MM.1S (cell line): ENCODE data around the gene SLC25A40.

ENCODE experiments used
- DNase-seq: peaks from one replicate; pipeline ENCODE4 v3.0.0-alpha.2; 2015
- H2AFZ ChIP-seq: fragments of 300-600 bp; sonication (generic); 2 replicates; pipeline ENCODE4 v1.6.0; 2016; ENCODE audit warnings: antibody characterized with exemption, low read length
- H3F3A ChIP-seq: fragments of 300-600 bp; sonication (generic); 2 replicates; pipeline ENCODE4 v1.6.1; 2016; ENCODE audit warnings: mild to moderate bottlenecking, antibody characterized with exemption, low read length, moderate library complexity, mixed read lengths; ENCODE audit not compliant: insufficient read depth
- H3K27ac ChIP-seq: fragments of 300-600 bp; sonication (generic); 2 replicates; pipeline ENCODE4 v1.5.1; 2016; ENCODE audit warnings: mild to moderate bottlenecking, low read length
- H3K27me3 ChIP-seq: fragments of 300-600 bp; sonication (generic); replicated peaks from 2 replicates; pipeline ENCODE4 v1.6.0; 2016; ENCODE audit warnings: low read length; ENCODE audit not compliant: insufficient read depth
- H3K36me3 ChIP-seq: fragments of 300-600 bp; sonication (generic); replicated peaks from 2 replicates; pipeline ENCODE4 v1.6.1; 2016; ENCODE audit warnings: mild to moderate bottlenecking, low read length, mixed read lengths; ENCODE audit not compliant: insufficient read depth
- H3K4me1 ChIP-seq: fragments of 300-600 bp; sonication (generic); 2 replicates; pipeline ENCODE4 v1.6.1; 2016; ENCODE audit warnings: low read length, mixed read lengths
- H3K4me2 ChIP-seq: fragments of 300-600 bp; sonication (generic); 2 replicates; pipeline ENCODE4 v1.6.0; 2016; ENCODE audit warnings: low read depth, low read length
- H3K4me3 ChIP-seq: fragments of 300-600 bp; sonication (generic); 2 replicates; pipeline ENCODE4 v1.5.1; 2016; ENCODE audit warnings: low read length, mixed read lengths
- H3K79me2 ChIP-seq: fragments of 300-600 bp; sonication (generic); 2 replicates; pipeline ENCODE4 v1.6.1; 2016; ENCODE audit warnings: mixed run types, low read length, mixed read lengths
- H3K9ac ChIP-seq: fragments of 300-600 bp; sonication (generic); 2 replicates; pipeline ENCODE4 v1.6.1; 2016; ENCODE audit warnings: low read length, mixed read lengths
- H3K9me2 ChIP-seq: fragments of 300-600 bp; sonication (generic); replicated peaks from 2 replicates; pipeline ENCODE4 v1.6.1; 2016; ENCODE audit warnings: mild to moderate bottlenecking, low read length, mixed read lengths; ENCODE audit not compliant: insufficient read depth
- H3K9me3 ChIP-seq: fragments of 300-600 bp; sonication (generic); replicated peaks from 2 replicates; pipeline ENCODE4 v1.6.1; 2016; ENCODE audit warnings: mild to moderate bottlenecking, low read length, mixed read lengths; ENCODE audit not compliant: insufficient read depth
- H4K20me1 ChIP-seq: fragments of 300-600 bp; sonication (generic); 2 replicates; pipeline ENCODE4 v1.6.1; 2016; ENCODE audit warnings: mild to moderate bottlenecking, low read length, moderate library complexity, mixed read lengths; ENCODE audit not compliant: insufficient read depth
- CTCF ChIP-seq: fragments of 300-600 bp; sonication (generic); IDR thresholded peaks from 2 replicates; pipeline ENCODE4 v1.5.1; 2016; ENCODE audit warnings: antibody characterized with exemption, low read length, mixed read lengths
- EZH2 ChIP-seq: fragments of 300-600 bp; sonication (generic); optimal IDR thresholded peaks from 2 replicates; pipeline ENCODE3; 2017; ENCODE audit warnings: low read depth, mild to moderate bottlenecking, antibody characterized with exemption, low read length, mixed read lengths
- EZH2phosphoT487 ChIP-seq: fragments of 300-600 bp; sonication (generic); IDR thresholded peaks from 2 replicates; pipeline ENCODE4 v1.6.1; 2018; ENCODE audit warnings: antibody characterized with exemption, low read length

The SLC25A40 gene

DNA sequence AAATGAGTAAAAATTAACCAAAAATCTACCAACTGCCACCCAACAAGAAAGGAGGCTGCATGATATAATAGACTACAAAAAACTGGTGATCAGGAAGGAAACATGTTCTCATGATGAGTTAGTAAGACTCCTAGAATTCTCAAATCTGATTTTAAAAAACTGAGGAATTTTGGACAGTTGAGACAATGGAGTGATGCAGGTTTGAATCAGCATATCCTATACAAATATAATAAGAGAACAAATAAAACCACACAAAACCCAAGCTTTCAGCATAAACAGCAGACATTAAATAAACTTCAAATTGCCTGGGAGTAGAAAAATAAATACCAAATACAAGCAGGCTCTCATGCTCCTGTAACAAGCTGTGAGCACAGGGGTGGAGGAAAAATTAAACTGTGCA, 57.8 kb downstream of the SLC25A40 start:
- H3K4me2 ChIP-seq = no peak overlapping the region
- no peak overlapping the region for H2AFZ ChIP-seq
- no peaks in the 10 kb centered on the region for H3K9me2 ChIP-seq
- no peaks in the 10 kb centered on the region for H4K20me1 ChIP-seq
- H3K36me3 ChIP-seq = no peaks in the 10 kb centered on the region
- no peaks in the 10 kb centered on the region for H3K27me3 ChIP-seq
- DNase-seq = no peak
- no peaks in the 10 kb centered on the region for H3F3A ChIP-seq
- no peak for TF ChIP-seq EZH2phosphoT487
- no peak for TF ChIP-seq CTCF
- TF ChIP-seq EZH2 = no peak
- H3K79me2 ChIP-seq = no peaks in the 10 kb centered on the region
- no peaks in the 10 kb centered on the region for H3K9me3 ChIP-seq
- H3K9ac ChIP-seq = no peak overlapping the region
- no peak overlapping the region for H3K4me3 ChIP-seq
- no peaks in the 10 kb centered on the region for H3K4me1 ChIP-seq
- H3K27ac ChIP-seq = no peak overlapping the region

GRCh38 chr7:87816389-87816788, 59.8 kb downstream of the SLC25A40 start:
- Histone ChIP-seq H3K9ac (no peak overlapping the region), H3K9me2 (no peaks in the 10 kb centered on the region), H3K4me2 (no peak overlapping the region), H3K4me3 (no peak overlapping the region), H3K27me3 (no peaks in the 10 kb centered on the region), H3K36me3 (no peaks in the 10 kb centered on the region), H4K20me1 (no peaks in the 10 kb centered on the region), H3K79me2 (no peaks in the 10 kb centered on the region), H3K4me1 (no peaks in the 10 kb centered on the region), H3F3A (no peaks in the 10 kb centered on the region), H3K27ac (no peak overlapping the region), H3K9me3 (no peaks in the 10 kb centered on the region), H2AFZ (no peak overlapping the region)
- no peak for DNase-seq
- TF ChIP-seq EZH2 (no peak), CTCF (no peak), EZH2phosphoT487 (no peak)

GRCh38 chr7:87810726-87811125, 65.4 kb downstream of the SLC25A40 start:
- TF ChIP-seq EZH2phosphoT487 (no peak), EZH2 (no peak), CTCF (no peak)
- H3F3A ChIP-seq = no peaks in the 10 kb centered on the region
- no peak overlapping the region for H3K9ac ChIP-seq
- no peaks in the 10 kb centered on the region for H3K4me1 ChIP-seq
- no peak overlapping the region for H3K27ac ChIP-seq
- no peak overlapping the region for H3K4me2 ChIP-seq
- no peaks in the 10 kb centered on the region for H4K20me1 ChIP-seq
- no peaks in the 10 kb centered on the region for H3K9me3 ChIP-seq
- no peak overlapping the region for H3K4me3 ChIP-seq
- H3K79me2 ChIP-seq = no peaks in the 10 kb centered on the region
- H3K36me3 ChIP-seq = no peaks in the 10 kb centered on the region
- H3K27me3 ChIP-seq = no peaks in the 10 kb centered on the region
- no peaks in the 10 kb centered on the region for H3K9me2 ChIP-seq
- H2AFZ ChIP-seq = no peak overlapping the region
- no peak for DNase-seq

GRCh38 chr7:87810130-87810529, 66.0 kb downstream of the SLC25A40 start:
- H3K9me3 ChIP-seq = no peaks in the 10 kb centered on the region
- TF ChIP-seq EZH2phosphoT487 (no peak), CTCF (no peak), EZH2 (no peak)
- no peak overlapping the region for H2AFZ ChIP-seq

More at GRCh38 chr7:87810130-87810529, 66.0 kb downstream of the SLC25A40 start:
- Histone ChIP-seq H3K9me2 (no peaks in the 10 kb centered on the region), H3K4me3 (no peak overlapping the region), H4K20me1 (no peaks in the 10 kb centered on the region), H3K4me2 (no peak overlapping the region), H3K27me3 (no peaks in the 10 kb centered on the region), H3K9ac (no peak overlapping the region), H3K27ac (no peak overlapping the region), H3K4me1 (no peaks in the 10 kb centered on the region), H3F3A (no peaks in the 10 kb centered on the region), H3K36me3 (no peaks in the 10 kb centered on the region), H3K79me2 (no peaks in the 10 kb centered on the region)
- no peak for DNase-seq
